Lower lobe of right lung (tissue), 2 donors: ENCODE data around the gene SRRM2. TPM values are rescaled to one million over a fixed set of nuclear protein-coding genes. Genes with fewer than 3 reads are reported as not detected.

Experiments used
- ATAC-seq, 2 donors: fragments of 200-7000 bp; cut with Tn5 transposase; one replicate each; pipeline ENCODE4 v1.9.1; 2020 to 2022; ENCODE audit warnings: mild to moderate bottlenecking in 2 of 2, moderate library complexity in 2 of 2
- DNase-seq: peaks from one replicate; pipeline ENCODE4 v3.0.0-alpha.2; 2020
- H3K27ac ChIP-seq: fragments of 200-600 bp; one replicate; pipeline ENCODE4 v1.8.0; 2022
- H3K27me3 ChIP-seq: fragments of 200-600 bp; one replicate; pipeline ENCODE4 v1.8.0; 2022; ENCODE audit warnings: low read depth
- H3K36me3 ChIP-seq: fragments of 200-600 bp; one replicate; pipeline ENCODE4 v1.8.0; 2022; ENCODE audit warnings: mild to moderate bottlenecking
- H3K4me1 ChIP-seq: fragments of 200-600 bp; one replicate; pipeline ENCODE4 v1.8.0; 2022
- H3K4me3 ChIP-seq: fragments of 200-600 bp; one replicate; pipeline ENCODE4 v1.8.0; 2022; ENCODE audit warnings: mild to moderate bottlenecking
- H3K9me3 ChIP-seq: fragments of 200-600 bp; one replicate; pipeline ENCODE4 v1.8.0; 2022
- intact Hi-C: fragments of 100-400 bp; cut with DNase I; formaldehyde crosslinking; loops from one replicate; pipeline ENCODE4 v1.11.0; 2022
- total RNA-seq: library from RNA; stranded (reverse); fragmentation: NEBNext Ultra II Directional; extraction: Animal tissue kit (Norgen Biotek cat#: 25700); gene quantifications from one replicate; pipeline ENCODE4 v1.2.1, GENCODE V29; 2021
- TF ChIP-seq, protein P1 (sequence below): fragments of 200-600 bp; IDR thresholded peaks from one replicate; pipeline ENCODE4 v1.8.0; 2022; ENCODE audit warnings: antibody characterized with exemption, mild to moderate bottlenecking
- donor health status: DM: no; HTN: yes; CAD: no; lungs with severe emphysema.

The SRRM2 gene
- total RNA-seq, 1 donor from 2014 or later, result 659 TPM

DNA sequence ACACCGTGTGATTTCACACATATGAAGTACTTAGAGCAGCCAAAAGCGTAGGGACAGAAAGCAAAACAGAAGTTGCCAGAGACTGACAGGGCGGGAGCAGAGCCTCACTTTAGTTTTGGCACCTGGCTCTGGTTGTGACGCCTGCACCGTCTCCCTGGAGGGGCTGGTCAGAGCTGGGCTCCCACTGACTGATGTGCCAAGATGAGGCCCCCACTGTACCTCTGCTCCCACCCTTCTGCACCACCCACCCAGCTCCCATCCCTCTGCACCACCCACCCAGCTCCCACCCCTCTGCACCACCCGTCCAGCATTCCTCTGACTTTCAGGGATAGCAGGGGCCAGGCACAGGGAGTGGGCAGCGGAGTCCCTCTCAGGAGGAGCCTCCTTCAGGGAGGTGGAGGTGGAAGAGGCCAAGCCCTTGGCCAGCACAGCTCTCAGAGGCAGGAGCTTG lies 61.4 kb downstream of the SRRM2 start:
- DNase-seq, result peak; percentile 12
- Histone ChIP-seq H3K4me3 (no peak overlapping the region), H3K4me1 (no peaks in the 10 kb centered on the region), H3K27ac (no peak overlapping the region), H3K36me3 (no peaks in the 10 kb centered on the region), H3K27me3 (peaks cover 24% of the 10 kb centered on the region), H3K9me3 (no peaks in the 10 kb centered on the region)
- intact Hi-C loops, result no loop called here
- TF ChIP-seq, protein P1, sequence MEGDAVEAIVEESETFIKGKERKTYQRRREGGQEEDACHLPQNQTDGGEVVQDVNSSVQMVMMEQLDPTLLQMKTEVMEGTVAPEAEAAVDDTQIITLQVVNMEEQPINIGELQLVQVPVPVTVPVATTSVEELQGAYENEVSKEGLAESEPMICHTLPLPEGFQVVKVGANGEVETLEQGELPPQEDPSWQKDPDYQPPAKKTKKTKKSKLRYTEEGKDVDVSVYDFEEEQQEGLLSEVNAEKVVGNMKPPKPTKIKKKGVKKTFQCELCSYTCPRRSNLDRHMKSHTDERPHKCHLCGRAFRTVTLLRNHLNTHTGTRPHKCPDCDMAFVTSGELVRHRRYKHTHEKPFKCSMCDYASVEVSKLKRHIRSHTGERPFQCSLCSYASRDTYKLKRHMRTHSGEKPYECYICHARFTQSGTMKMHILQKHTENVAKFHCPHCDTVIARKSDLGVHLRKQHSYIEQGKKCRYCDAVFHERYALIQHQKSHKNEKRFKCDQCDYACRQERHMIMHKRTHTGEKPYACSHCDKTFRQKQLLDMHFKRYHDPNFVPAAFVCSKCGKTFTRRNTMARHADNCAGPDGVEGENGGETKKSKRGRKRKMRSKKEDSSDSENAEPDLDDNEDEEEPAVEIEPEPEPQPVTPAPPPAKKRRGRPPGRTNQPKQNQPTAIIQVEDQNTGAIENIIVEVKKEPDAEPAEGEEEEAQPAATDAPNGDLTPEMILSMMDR, result no peak
- no peak for ATAC-seq

DNA sequence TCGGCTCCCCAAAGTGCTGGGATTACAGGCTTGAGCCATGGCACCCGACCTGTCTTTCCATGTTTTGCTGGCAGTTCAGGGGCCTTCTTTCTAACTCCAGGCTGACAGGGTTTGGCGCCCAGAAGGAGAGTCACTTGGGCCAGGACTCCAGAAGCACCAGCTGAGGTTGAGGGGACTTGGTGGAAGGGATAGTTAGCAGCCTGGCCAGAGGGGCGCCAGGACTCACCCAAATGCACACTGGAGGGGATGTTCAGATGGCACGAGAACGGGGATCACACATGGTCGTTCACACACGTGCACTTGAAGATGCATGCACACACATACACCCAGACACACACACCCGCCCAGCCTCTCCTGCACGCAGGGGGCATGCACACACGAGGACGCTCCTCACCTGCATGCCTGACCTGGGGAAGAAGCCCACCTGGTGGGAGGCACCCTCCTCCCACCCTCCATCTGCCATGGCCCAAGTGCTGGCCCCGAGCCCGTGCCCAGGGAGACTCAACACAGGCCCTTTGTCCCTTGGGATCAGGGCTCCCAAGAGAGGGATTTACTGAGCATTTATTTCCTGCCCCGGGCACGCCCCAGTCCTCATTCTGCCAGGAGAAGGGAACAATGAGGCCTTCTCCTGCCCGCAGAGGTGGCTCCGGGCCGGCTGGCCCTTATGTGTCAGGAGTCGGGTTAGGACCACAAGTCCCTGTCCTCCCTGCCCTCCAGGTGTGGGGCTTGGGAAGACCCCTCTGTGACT lies 62.3 kb downstream of the SRRM2 start:
- H3K4me1 ChIP-seq, result no peaks in the 10 kb centered on the region
- no peak for ATAC-seq
- intact Hi-C loops, result no loop called here
- peaks cover 31% of the 10 kb centered on the region for H3K27me3 ChIP-seq
- no peak overlapping the region for H3K4me3 ChIP-seq
- no peak overlapping the region for H3K27ac ChIP-seq
- H3K36me3 ChIP-seq, result no peaks in the 10 kb centered on the region
- no peaks in the 10 kb centered on the region for H3K9me3 ChIP-seq
- TF ChIP-seq, protein P1, result no peak
- peak; percentile 41 for DNase-seq

DNA sequence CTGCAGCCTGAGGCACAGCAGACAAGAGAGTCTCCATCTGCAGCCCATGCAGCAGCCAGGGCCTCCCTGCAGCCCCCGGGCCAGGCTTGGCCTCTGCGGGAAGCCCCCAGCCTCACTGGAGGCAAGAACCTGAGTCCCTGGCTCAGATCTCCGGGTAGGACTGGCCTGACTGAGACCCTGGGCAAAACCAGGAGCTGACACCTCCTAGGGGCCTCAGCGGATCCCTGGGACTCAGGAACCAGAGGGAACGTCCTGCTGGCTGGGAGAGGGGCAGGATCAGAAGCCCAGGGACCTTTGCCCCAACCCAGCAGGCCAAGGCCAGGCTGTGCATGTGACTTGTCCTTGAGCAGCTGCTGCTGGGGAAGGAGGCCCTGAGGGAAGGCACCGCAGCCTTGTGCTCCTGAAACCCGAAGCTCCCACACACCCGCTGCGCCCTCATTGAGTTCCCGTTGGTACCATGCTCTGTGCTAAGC lies 62.9 kb downstream of the SRRM2 start:
- Histone ChIP-seq H3K4me3 (no peak overlapping the region), H3K27me3 (peaks cover 33% of the 10 kb centered on the region), H3K4me1 (no peaks in the 10 kb centered on the region), H3K36me3 (no peaks in the 10 kb centered on the region), H3K9me3 (no peaks in the 10 kb centered on the region), H3K27ac (no peak overlapping the region)
- ATAC-seq (no peak), DNase-seq (peak; percentile 53)
- TF ChIP-seq, protein P1, result no peak
- intact Hi-C loops, result no loop called here

DNA sequence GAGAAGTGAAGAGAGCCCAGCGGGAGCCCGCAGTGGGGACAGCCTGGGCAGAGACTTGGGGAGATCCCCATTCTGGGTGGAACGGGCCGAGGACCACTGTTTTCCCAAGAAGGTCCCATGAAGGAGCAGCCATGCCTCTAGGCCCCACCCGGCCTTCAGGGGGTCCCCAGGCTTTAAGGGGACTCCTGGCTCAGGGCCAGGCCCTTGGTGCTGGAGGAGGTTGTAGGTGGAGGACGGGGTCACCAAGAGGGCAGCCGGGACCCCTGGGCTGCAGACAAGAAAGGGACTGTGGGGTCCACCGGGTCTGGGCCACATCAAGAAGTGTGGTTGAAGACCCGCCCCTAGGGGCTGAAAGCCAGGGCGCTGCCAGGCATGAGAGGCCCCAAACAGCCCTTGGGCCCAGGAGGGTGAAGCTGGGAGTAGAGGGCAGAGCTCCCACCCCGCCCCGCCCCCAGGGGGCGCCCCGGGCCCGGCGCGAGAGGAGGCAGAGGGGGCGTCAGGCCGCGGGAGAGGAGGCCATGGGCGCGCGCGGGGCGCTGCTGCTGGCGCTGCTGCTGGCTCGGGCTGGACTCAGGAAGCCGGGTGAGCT lies 64.4 kb downstream of the SRRM2 start, which contains the start of gene PRSS21:
PRSS21 (plus strand) TSS at position 487 of the 589 bp plus-strand sequence; CDS start at position 519, 32 bp downstream.
- Histone ChIP-seq H3K27me3 (peaks cover 33% of the 10 kb centered on the region), H3K36me3 (no peaks in the 10 kb centered on the region), H3K4me1 (no peaks in the 10 kb centered on the region), H3K9me3 (no peaks in the 10 kb centered on the region), H3K27ac (no peak within 1 kb of the TSS), H3K4me3 (peak within 1 kb of the TSS; percentile 19)
- ATAC-seq, result peak; percentile 4 to 48
- intact Hi-C loops, result no loop called here
- DNase-seq, result peak; percentile 44
- TF ChIP-seq, protein P1, result peak; percentile 13

DNA sequence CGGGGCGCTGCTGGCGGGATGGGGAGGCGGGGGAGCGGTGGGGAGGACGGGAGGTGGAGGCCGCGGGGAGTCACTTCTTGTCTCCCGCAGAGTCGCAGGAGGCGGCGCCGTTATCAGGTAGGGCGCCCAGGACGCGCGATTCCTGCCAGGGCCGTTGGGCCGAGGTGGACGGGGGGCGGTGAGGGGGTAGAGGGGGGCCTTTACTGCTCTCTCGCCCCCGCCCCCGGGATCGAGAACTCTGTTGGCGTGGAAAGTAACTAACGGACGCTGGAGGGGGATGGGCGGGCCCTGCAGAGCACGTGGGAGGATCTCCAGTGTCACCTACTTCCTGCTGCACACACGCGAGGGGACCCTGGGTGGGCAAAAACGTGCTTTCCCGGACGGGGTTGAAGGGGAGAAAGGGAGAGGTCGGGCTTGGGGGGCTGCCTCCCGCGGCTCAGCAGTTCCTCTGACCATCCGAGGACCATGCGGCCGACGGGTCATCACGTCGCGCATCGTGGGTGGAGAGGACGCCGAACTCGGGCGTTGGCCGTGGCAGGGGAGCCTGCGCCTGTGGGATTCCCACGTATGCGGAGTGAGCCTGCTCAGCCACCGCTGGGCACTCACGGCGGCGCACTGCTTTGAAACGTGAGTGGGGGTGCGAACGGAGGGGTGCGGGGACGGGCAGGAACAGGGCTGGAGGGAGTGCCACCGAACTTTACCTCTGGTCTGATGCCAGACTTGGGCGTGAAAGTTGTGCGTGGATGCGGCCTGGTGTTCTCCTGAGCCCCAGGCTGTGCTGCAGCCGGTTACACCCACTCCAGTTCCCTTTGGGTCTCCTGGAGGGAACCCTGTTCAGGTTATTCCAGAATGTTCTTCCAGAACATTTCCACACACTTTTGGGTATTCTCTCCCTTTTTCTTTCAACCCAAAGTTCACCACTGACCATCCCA lies 65.2 kb downstream of the SRRM2 start:
- Histone ChIP-seq H3K4me3 (peak overlapping the region; percentile 19), H3K36me3 (no peaks in the 10 kb centered on the region), H3K27ac (no peak overlapping the region), H3K9me3 (no peaks in the 10 kb centered on the region), H3K4me1 (no peaks in the 10 kb centered on the region), H3K27me3 (peaks cover 26% of the 10 kb centered on the region)
- intact Hi-C loops, result no loop called here
- DNase-seq, result peak; percentile 46
- ATAC-seq, result no peak
- TF ChIP-seq, protein P1, result no peak
